Inflammatory macrophage (primary cell): ENCODE data around the gene SPPL3.
"Not testable (repeated sequence)": the region's sequence is repeated elsewhere in the genome, so short reads cannot be mapped to it uniquely, and the experiment has no call there.

Experiments
- DNase-seq, 2 donors: peaks; one replicate each; pipeline ENCODE4 v3.0.0-alpha.2; 2020 to 2022
- total RNA-seq, 18 experiments: gene quantifications; one replicate each; lab custom pipeline; 2026; ENCODE audit warnings: mixed read lengths in 6 of 18, inconsistent platforms in 2 of 18; lab: John Stamatoyannopoulos, UW

Gene SPPL3
- 15.8 to 52.0 (median 29.8) reads per million in 18 experiments for total RNA-seq

GRCh38 chr12:120904197-120904773 is at the start of gene SPPL3:
Gene SPPL3 (minus strand): TSS chr12:120904358. CDS start chr12:120903867, 491 bp downstream.
- DNase-seq = peak; percentile 86 to 91

- DNase-seq = no peak
Measured at GRCh38 chr12:120950807-120951206, 46.6 kb upstream of the SPPL3 start.

- not testable (repeated sequence) for DNase-seq
Measured at GRCh38 chr12:120950260-120950799, 46.2 kb upstream of the SPPL3 start.

- DNase-seq = peak in 1 of 2 donors; percentile 28
Measured at GRCh38 chr12:120945516-120945915, 41.4 kb upstream of the SPPL3 start.

- DNase-seq = peak; percentile 53 to 63
Measured at GRCh38 chr12:120944645-120945217, 40.6 kb upstream of the SPPL3 start.

GRCh38 chr12:120943482-120943881 is 39.3 kb upstream of the SPPL3 start:
- no peak for DNase-seq

- DNase-seq = peak; percentile 37 to 56
Measured at GRCh38 chr12:120941846-120942405, 37.8 kb upstream of the SPPL3 start.

GRCh38 chr12:120941412-120941811 is 37.3 kb upstream of the SPPL3 start:
- no peak for DNase-seq

GRCh38 chr12:120940799-120941198 is 36.6 kb upstream of the SPPL3 start:
- no peak for DNase-seq

- DNase-seq = peak; percentile 25 to 28
Measured at GRCh38 chr12:120940006-120940405, 35.8 kb upstream of the SPPL3 start.

- DNase-seq = peak; percentile 91 to 94
Measured at GRCh38 chr12:120939523-120939922, 35.4 kb upstream of the SPPL3 start.

- no peak for DNase-seq
Measured at GRCh38 chr12:120938496-120938895, 34.3 kb upstream of the SPPL3 start.

GRCh38 chr12:120936197-120936596 is 32.0 kb upstream of the SPPL3 start:
- DNase-seq = peak; percentile 56 to 70

- peak; percentile 39 to 60 for DNase-seq
Measured at GRCh38 chr12:120933786-120934185, 29.6 kb upstream of the SPPL3 start.

GRCh38 chr12:120932956-120933526 is 28.9 kb upstream of the SPPL3 start:
- no peak for DNase-seq

- DNase-seq = no peak
Measured at GRCh38 chr12:120932058-120932457, 27.9 kb upstream of the SPPL3 start.

- no peak for DNase-seq
Measured at GRCh38 chr12:120930032-120930431, 25.9 kb upstream of the SPPL3 start.

GRCh38 chr12:120928864-120929652 is 24.9 kb upstream of the SPPL3 start:
- no peak for DNase-seq

GRCh38 chr12:120925740-120926563 is 21.8 kb upstream of the SPPL3 start:
- no peak for DNase-seq

GRCh38 chr12:120922279-120922678 is 18.1 kb upstream of the SPPL3 start:
- DNase-seq = no peak

GRCh38 chr12:120921637-120922036 is 17.5 kb upstream of the SPPL3 start:
- DNase-seq = no peak

GRCh38 chr12:120920178-120920577 is 16.0 kb upstream of the SPPL3 start:
- DNase-seq = no peak
